ENCODE data around the gene DLX4. TPM values are rescaled to one million over a fixed set of nuclear protein-coding genes. Genes with fewer than 3 reads are reported as not detected.
A peak's percentile ranks its signal among the peaks of the same experiment; 100 is the strongest.

DLX4 gene
- total RNA-seq, 1 donor from 2014 or later: 2.4 TPM

- Mint-ChIP-seq H3K27me3 (peaks cover 70% of the 10 kb centered on the region), H3K4me1 (ENCODE audit: low read depth) (peaks cover 14% of the 10 kb centered on the region), H3K27ac (peak overlapping the region; percentile 85), H3K9me3 (ENCODE audit: low read depth) (no peaks in the 10 kb centered on the region), H3K36me3 (ENCODE audit: insufficient read depth) (no peaks in the 10 kb centered on the region), H3K4me3 (ENCODE audit: low read depth) (no peak overlapping the region)
- no peak for TF ChIP-seq CTCF (IDR thresholded peaks at IDR 0.05; ENCODE audit: unreplicated experiment)
- DNase-seq (ENCODE audit: low spot score, unreplicated experiment): no peak
These were observed 6.2 kb upstream of the DLX4 start for GRCh38 chr17:49962599-49963308.

- Mint-ChIP-seq H3K36me3 (ENCODE audit: insufficient read depth) (no peaks in the 10 kb centered on the region), H3K4me1 (ENCODE audit: low read depth) (peaks cover 14% of the 10 kb centered on the region), H3K4me3 (ENCODE audit: low read depth) (no peak overlapping the region), H3K27me3 (peaks cover 76% of the 10 kb centered on the region), H3K27ac (peak overlapping the region; percentile 85), H3K9me3 (ENCODE audit: low read depth) (no peaks in the 10 kb centered on the region)
- no peak for TF ChIP-seq CTCF (IDR thresholded peaks at IDR 0.05; ENCODE audit: unreplicated experiment)
- no peak for DNase-seq (ENCODE audit: low spot score, unreplicated experiment)
These were observed 5.7 kb upstream of the DLX4 start for GRCh38 chr17:49963309-49963625.

- Mint-ChIP-seq H3K9me3 (ENCODE audit: low read depth) (no peaks in the 10 kb centered on the region), H3K4me3 (ENCODE audit: low read depth) (peak overlapping the region; percentile 11), H3K27ac (peak overlapping the region; percentile 85), H3K36me3 (ENCODE audit: insufficient read depth) (no peaks in the 10 kb centered on the region), H3K4me1 (ENCODE audit: low read depth) (peaks cover 14% of the 10 kb centered on the region), H3K27me3 (peaks cover 78% of the 10 kb centered on the region)
- TF ChIP-seq CTCF (IDR thresholded peaks at IDR 0.05; ENCODE audit: unreplicated experiment): no peak
- DNase-seq (ENCODE audit: low spot score, unreplicated experiment): no peak
These were observed 5.2 kb upstream of the DLX4 start for GRCh38 chr17:49963626-49964302.

GRCh38 chr17:49964303-49964768 is 4.7 kb upstream of the DLX4 start:
- peaks cover 82% of the 10 kb centered on the region for H3K27me3 Mint-ChIP-seq

More at GRCh38 chr17:49964303-49964768, 4.7 kb upstream of the DLX4 start:
- no peak overlapping the region for H3K27ac Mint-ChIP-seq
- H3K36me3 Mint-ChIP-seq (ENCODE audit: insufficient read depth): no peaks in the 10 kb centered on the region
- H3K4me3 Mint-ChIP-seq (ENCODE audit: low read depth): no peak overlapping the region
- no peaks in the 10 kb centered on the region for H3K9me3 Mint-ChIP-seq (ENCODE audit: low read depth)
- no peak for TF ChIP-seq CTCF (IDR thresholded peaks at IDR 0.05; ENCODE audit: unreplicated experiment)
- DNase-seq (ENCODE audit: low spot score, unreplicated experiment): no peak
- peaks cover 15% of the 10 kb centered on the region for H3K4me1 Mint-ChIP-seq (ENCODE audit: low read depth)

Data from progenitor cell of endocrine pancreas (in vitro differentiated cells).